Skeletal muscle satellite cell (primary cell): ENCODE results near the gene CAMTA1.

Source experiments
- H3K27me3 ChIP-seq: 2 replicates; pipeline ENCODE4 v1.7.0; 2013; ENCODE audit warnings: low read length; ENCODE audit not compliant: control insufficient read depth, insufficient read depth
- H3K36me3 ChIP-seq: 2 replicates; pipeline ENCODE4 v1.7.0; 2013; ENCODE audit warnings: mild to moderate bottlenecking, control low read depth, low read length; ENCODE audit not compliant: insufficient read depth
- H3K4me1 ChIP-seq: 2 replicates; pipeline ENCODE4 v1.7.0; 2013; ENCODE audit warnings: low read length; ENCODE audit not compliant: control insufficient read depth, insufficient read depth
- H3K4me2 ChIP-seq: 2 replicates; pipeline ENCODE4 v1.7.0; 2013; ENCODE audit warnings: mild to moderate bottlenecking, low read length
- H3K4me3 ChIP-seq: 2 replicates; pipeline ENCODE4 v1.7.0; 2013; ENCODE audit warnings: low read length
- H3K9ac ChIP-seq: 2 replicates; pipeline ENCODE4 v1.7.0; 2013; ENCODE audit warnings: mild to moderate bottlenecking, low read depth, low read length, moderate library complexity
- H3K9me3 ChIP-seq: replicated peaks from 2 replicates; pipeline ENCODE4 v1.7.0; 2013; ENCODE audit warnings: mild to moderate bottlenecking, control low read depth, low read length

The CAMTA1 gene

GRCh38 chr1:7371926-7372325, 586.7 kb downstream of the CAMTA1 start:
- Histone ChIP-seq H3K27me3 (no peaks in the 10 kb centered on the region), H3K9ac (no peak overlapping the region), H3K4me3 (no peak overlapping the region), H3K9me3 (no peaks in the 10 kb centered on the region), H3K36me3 (no peaks in the 10 kb centered on the region), H3K4me2 (no peak overlapping the region), H3K4me1 (peaks cover 5% of the 10 kb centered on the region)

GRCh38 chr1:7372477-7373120, 587.3 kb downstream of the CAMTA1 start:
- no peak overlapping the region for H3K4me3 ChIP-seq
- H3K4me1 ChIP-seq: peaks cover 5% of the 10 kb centered on the region
- no peak overlapping the region for H3K4me2 ChIP-seq
- H3K36me3 ChIP-seq: no peaks in the 10 kb centered on the region
- no peaks in the 10 kb centered on the region for H3K27me3 ChIP-seq
- no peak overlapping the region for H3K9ac ChIP-seq
- H3K9me3 ChIP-seq: no peaks in the 10 kb centered on the region

DNA sequence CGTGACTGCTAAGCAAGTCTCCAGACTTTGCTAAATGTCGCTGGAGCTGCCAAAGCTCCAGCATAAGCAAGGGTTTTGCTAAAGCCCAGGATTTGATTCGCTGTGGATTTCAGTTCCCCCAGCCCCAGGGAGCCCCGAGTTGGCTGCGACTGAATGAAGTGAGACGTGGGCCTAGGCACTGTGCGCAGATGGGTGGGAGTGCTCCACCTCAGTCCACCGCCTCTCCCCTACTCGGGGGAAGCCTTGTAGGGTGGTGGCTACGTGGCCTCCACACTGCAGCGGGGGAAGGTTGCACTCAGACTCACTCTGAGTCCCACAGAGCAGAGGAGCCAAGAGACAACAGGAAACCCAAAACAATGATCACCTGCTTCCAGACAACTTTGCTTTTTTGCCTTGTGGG, 588.0 kb downstream of the CAMTA1 start:
- Histone ChIP-seq H3K4me3 (no peak overlapping the region), H3K4me1 (peaks cover 5% of the 10 kb centered on the region), H3K36me3 (no peaks in the 10 kb centered on the region), H3K9ac (no peak overlapping the region), H3K9me3 (no peaks in the 10 kb centered on the region), H3K27me3 (no peaks in the 10 kb centered on the region), H3K4me2 (no peak overlapping the region)

DNA sequence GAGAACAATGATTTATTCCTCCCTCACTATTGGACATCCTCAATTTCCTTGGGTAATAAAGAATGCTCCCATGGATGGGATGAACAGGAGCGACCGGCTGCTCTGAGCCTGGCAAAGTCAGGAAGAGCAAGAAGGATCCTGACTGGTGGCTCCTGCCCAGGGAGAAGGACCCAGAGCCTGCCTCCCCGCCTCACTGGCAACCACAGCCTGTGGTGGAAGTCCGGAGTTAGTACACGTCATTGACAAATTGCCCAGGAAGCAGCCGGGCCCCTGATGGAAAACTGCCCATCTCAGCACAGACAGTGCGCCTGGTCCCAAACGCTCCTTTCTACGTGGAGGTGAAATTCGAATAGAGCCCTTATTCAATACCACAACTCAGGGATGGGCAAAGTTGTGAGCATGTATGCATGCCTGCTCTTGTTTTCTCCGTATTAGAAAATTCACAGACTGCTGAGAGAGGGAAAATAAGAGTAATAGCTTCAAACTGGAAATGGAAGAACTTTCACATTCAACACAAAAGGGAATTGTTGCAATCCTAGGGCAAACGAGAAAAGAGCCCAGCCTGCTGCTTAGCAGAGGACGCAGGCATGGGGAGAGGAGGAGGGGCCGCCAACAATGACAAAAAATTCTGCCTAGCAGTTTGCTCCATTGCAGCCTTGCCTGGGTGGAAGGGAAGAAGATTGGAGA, 588.8 kb downstream of the CAMTA1 start:
- peak overlapping the region; percentile 51 for H3K4me2 ChIP-seq
- H3K9ac ChIP-seq: no peak overlapping the region
- no peak overlapping the region for H3K4me3 ChIP-seq
- H3K9me3 ChIP-seq: no peaks in the 10 kb centered on the region
- peaks cover 7% of the 10 kb centered on the region for H3K4me1 ChIP-seq
- H3K27me3 ChIP-seq: no peaks in the 10 kb centered on the region
- no peaks in the 10 kb centered on the region for H3K36me3 ChIP-seq

- Histone ChIP-seq H3K4me2 (no peak overlapping the region), H3K4me3 (no peak overlapping the region), H3K9me3 (no peaks in the 10 kb centered on the region), H3K36me3 (no peaks in the 10 kb centered on the region), H3K27me3 (no peaks in the 10 kb centered on the region), H3K9ac (no peak overlapping the region), H3K4me1 (peaks cover 12% of the 10 kb centered on the region)
Measured at GRCh38 chr1:7374563-7375160, 589.4 kb downstream of the CAMTA1 start.

- Histone ChIP-seq H3K9me3 (no peaks in the 10 kb centered on the region), H3K9ac (no peak overlapping the region), H3K4me2 (no peak overlapping the region), H3K4me1 (peaks cover 14% of the 10 kb centered on the region), H3K4me3 (no peak overlapping the region), H3K36me3 (no peaks in the 10 kb centered on the region), H3K27me3 (no peaks in the 10 kb centered on the region)
Measured at GRCh38 chr1:7375329-7375728, 590.1 kb downstream of the CAMTA1 start.

DNA sequence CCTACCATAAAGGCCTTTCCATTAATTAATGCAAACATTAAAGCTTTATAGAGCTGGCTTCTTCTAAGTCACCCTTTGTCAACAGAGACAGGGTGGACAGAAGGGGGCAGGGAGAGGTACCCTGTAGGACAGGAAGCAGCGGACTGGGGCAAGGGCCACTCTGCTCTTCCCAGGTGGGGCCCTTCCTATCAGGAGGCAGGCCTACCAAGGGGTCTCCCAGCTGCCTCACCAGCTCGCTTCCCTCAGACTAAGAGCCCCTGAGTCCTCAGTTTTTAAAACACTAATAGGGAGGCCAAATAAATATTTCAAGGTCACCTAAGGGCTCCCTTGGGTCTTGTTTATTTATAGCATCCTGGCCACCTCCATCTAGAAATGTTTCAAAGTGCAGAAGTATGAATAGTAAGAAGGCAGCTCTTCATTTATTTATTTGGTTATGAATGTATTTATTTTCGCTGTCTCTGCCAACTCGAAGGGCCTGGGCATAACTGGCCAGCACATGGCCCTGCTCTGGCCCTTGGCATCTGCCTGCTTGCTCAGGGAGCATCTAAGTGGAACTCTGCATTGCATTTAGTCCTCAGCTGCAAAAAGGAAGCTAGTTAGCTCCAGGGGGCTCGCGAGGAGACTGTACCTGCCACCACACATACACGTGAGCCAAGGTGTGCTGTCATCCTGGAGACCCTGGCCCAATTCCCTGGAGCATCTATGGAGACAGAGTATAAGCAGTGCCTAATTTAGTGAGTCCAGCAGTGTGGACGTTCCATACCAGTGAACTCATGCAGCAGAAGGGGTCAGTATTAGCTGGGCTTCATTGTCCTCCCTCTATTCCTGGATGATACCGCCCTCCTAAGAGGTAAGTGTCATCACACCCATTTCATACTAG, 590.8 kb downstream of the CAMTA1 start:
- no peaks in the 10 kb centered on the region for H3K27me3 ChIP-seq
- no peaks in the 10 kb centered on the region for H3K9me3 ChIP-seq
- no peak overlapping the region for H3K4me2 ChIP-seq
- H3K36me3 ChIP-seq: no peaks in the 10 kb centered on the region
- H3K4me3 ChIP-seq: no peak overlapping the region
- H3K9ac ChIP-seq: no peak overlapping the region
- peaks cover 14% of the 10 kb centered on the region for H3K4me1 ChIP-seq

DNA sequence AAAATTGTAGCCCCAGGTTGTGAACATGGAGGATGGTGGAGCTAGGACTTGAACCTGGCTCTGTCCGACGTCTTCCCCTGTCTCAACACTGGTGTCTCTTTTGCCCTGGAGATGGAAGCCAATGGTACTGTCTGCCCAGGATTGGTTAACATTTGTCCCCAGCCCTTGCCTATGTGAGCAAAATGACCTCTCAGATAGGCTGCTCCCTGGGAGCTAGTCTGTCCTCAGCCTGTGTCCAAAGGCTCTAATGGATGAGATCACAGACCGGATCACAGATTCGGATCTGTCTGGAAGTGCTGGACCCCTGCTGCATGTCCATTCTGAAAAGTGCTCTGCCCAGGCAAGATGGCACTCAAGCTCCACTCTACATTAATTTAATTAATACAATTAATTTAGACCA, 591.4 kb downstream of the CAMTA1 start:
- Histone ChIP-seq H3K4me3 (no peak overlapping the region), H3K4me2 (no peak overlapping the region), H3K9ac (no peak overlapping the region), H3K27me3 (no peaks in the 10 kb centered on the region), H3K9me3 (no peaks in the 10 kb centered on the region), H3K4me1 (peaks cover 14% of the 10 kb centered on the region), H3K36me3 (no peaks in the 10 kb centered on the region)

DNA sequence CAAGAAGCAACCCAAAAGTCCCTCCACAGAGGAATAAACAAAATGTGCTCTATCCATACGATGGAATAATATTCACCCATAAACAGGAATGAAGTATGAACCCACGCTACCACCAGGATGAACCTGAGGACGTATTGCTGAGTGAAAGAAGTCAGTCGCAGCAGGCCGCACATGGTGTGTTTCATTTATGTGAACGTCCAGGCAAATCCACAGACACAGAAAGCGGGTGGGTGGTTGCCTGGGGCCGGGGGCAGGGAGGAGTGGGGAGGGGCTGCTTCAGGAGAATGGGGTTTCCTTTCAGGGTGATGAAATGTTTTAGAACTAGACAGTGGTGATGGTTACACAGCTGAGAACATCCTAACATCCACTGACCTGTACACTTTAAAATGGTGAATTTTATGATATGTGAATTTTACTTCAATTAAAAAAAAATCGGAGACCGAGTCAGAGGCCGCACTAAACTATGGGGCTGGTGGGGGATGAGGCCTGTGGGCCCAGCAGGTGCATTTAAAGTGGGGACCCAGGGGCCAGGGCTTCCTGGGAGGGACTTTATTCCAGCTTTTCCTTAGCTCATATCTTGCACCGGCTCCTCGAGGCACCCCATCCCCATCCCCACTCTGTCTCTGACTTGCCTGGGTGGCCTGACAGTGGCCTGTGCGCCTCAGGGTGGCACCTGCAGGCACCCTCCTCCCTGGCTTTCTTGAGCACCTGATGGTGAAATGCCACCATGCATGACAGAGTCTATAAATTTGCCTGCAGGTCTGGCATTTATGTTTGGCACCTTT, 593.3 kb downstream of the CAMTA1 start:
- no peaks in the 10 kb centered on the region for H3K27me3 ChIP-seq
- peaks cover 14% of the 10 kb centered on the region for H3K4me1 ChIP-seq
- no peak overlapping the region for H3K4me2 ChIP-seq
- no peaks in the 10 kb centered on the region for H3K9me3 ChIP-seq
- no peak overlapping the region for H3K4me3 ChIP-seq
- no peaks in the 10 kb centered on the region for H3K36me3 ChIP-seq
- H3K9ac ChIP-seq: no peak overlapping the region

DNA sequence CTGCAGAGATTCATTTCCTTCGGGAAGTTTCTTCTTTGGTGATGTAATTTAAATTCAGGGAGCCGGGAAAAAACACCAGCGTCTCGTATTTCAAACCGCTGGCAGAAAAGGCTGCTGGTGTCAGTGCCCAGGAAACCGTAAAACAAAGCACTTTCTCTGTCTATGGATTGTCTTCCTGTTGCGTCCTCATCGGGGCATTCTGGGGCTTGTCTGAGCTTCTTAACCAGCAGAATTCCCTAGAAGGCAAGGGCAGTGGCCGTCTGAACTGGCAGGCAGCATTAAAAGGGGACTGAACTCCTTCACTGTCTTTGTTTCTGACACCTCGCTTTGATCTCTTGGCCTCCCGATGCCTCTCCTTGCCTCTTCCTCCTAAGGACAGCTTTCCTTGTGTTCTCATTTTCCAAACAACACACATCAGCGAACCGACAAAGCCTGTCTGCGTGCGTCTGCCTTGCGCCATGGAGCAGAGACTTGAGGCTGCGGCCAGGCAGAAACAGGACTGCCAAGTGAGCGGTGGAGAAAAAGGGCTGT, 594.3 kb downstream of the CAMTA1 start:
- H3K36me3 ChIP-seq: no peaks in the 10 kb centered on the region
- no peaks in the 10 kb centered on the region for H3K9me3 ChIP-seq
- H3K9ac ChIP-seq: peak overlapping the region; percentile 34
- no peak overlapping the region for H3K4me3 ChIP-seq
- peak overlapping the region; percentile 30 for H3K4me2 ChIP-seq
- H3K4me1 ChIP-seq: peaks cover 9% of the 10 kb centered on the region
- no peaks in the 10 kb centered on the region for H3K27me3 ChIP-seq
